ENCODE data around the gene PANX1. TPM values are rescaled to one million over a fixed set of nuclear protein-coding genes. Genes with fewer than 3 reads are reported as not detected.

Gene PANX1
- total and polyA plus RNA-seq, 2 experiments from 2014 or later = 9.5 to 40.8 TPM

- H3K4me1 Mint-ChIP-seq = no peaks in the 10 kb centered on the region
- peaks cover 3% of the 10 kb centered on the region for H3K27me3 Mint-ChIP-seq (ENCODE audit: insufficient read depth, low read depth, poor library complexity)
- Histone ChIP-seq H3K79me2 (replicated peaks; ENCODE audit: insufficient read depth) (no peaks in the 10 kb centered on the region), H3K36me3 (ENCODE audit: insufficient read depth) (no peaks in the 10 kb centered on the region), H3F3A (replicated peaks; ENCODE audit: low read depth) (no peaks in the 10 kb centered on the region), H3K4me3 (no peak overlapping the region), H3K27me3 (ENCODE audit: insufficient read depth) (no peaks in the 10 kb centered on the region), H3K9me2 (ENCODE audit: insufficient read depth) (no peaks in the 10 kb centered on the region), H3K27ac (ENCODE audit: low read depth) (no peak overlapping the region), H3K4me2 (no peak overlapping the region), H4K20me1 (replicated peaks; ENCODE audit: insufficient read depth) (no peaks in the 10 kb centered on the region), H2AFZ (no peak overlapping the region), H3K4me1 (ENCODE audit: insufficient read depth) (no peaks in the 10 kb centered on the region)
- no peak overlapping the region for H3K4me3 Mint-ChIP-seq
- TF ChIP-seq REST (IDR thresholded peaks at IDR 0.05; ENCODE audit: unreplicated experiment) = no peak
- H3K9me3 Mint-ChIP-seq = no peaks in the 10 kb centered on the region
- ATAC-seq = no peak
- no peak for DNase-seq (ENCODE audit: low spot score)
- no peaks in the 10 kb centered on the region for H3K36me3 Mint-ChIP-seq (ENCODE audit: low read depth)
- H3K27ac Mint-ChIP-seq = no peak overlapping the region
These were observed 70.8 kb downstream of the PANX1 start for GRCh38 chr11:94199136-94200130.

- Mint-ChIP-seq H3K4me3 (no peak overlapping the region), H3K36me3 (ENCODE audit: low read depth) (no peaks in the 10 kb centered on the region), H3K4me1 (no peaks in the 10 kb centered on the region), H3K27me3 (ENCODE audit: insufficient read depth, low read depth, poor library complexity) (peaks cover 3% of the 10 kb centered on the region), H3K27ac (no peak overlapping the region), H3K9me3 (no peaks in the 10 kb centered on the region)
- H3K79me2 ChIP-seq (replicated peaks; ENCODE audit: insufficient read depth) = no peaks in the 10 kb centered on the region
- H3K4me3 ChIP-seq = no peak overlapping the region
- no peaks in the 10 kb centered on the region for H3K36me3 ChIP-seq (ENCODE audit: insufficient read depth)
- H3K9me2 ChIP-seq (ENCODE audit: insufficient read depth) = no peaks in the 10 kb centered on the region
- H3F3A ChIP-seq (replicated peaks; ENCODE audit: low read depth) = no peaks in the 10 kb centered on the region
- no peaks in the 10 kb centered on the region for H3K27me3 ChIP-seq (ENCODE audit: insufficient read depth)
- H3K4me2 ChIP-seq = no peak overlapping the region
- H3K27ac ChIP-seq (ENCODE audit: low read depth) = no peak overlapping the region
- no peaks in the 10 kb centered on the region for H4K20me1 ChIP-seq (replicated peaks; ENCODE audit: insufficient read depth)
- DNase-seq (ENCODE audit: low spot score) (no peak), ATAC-seq (no peak)
- no peak overlapping the region for H2AFZ ChIP-seq
- H3K4me1 ChIP-seq (ENCODE audit: insufficient read depth) = no peaks in the 10 kb centered on the region
- TF ChIP-seq EZH2phosphoT487 (IDR thresholded peaks at IDR 0.05; ENCODE audit: unreplicated experiment) (no peak), REST (IDR thresholded peaks at IDR 0.05; ENCODE audit: unreplicated experiment) (no peak), ZNF114 (CRISPR knock-in tag; IDR thresholded peaks at IDR 0.05) (no peak), JUNB (IDR thresholded peaks at IDR 0.05; ENCODE audit: unreplicated experiment) (no peak), POLR2AphosphoS5 (IDR thresholded peaks at IDR 0.05; ENCODE audit: low read depth) (no peak), NANOG (IDR thresholded peaks at IDR 0.05; ENCODE audit: borderline replicate concordance) (no peak)
- TF ChIP-seq, protein P1, sequence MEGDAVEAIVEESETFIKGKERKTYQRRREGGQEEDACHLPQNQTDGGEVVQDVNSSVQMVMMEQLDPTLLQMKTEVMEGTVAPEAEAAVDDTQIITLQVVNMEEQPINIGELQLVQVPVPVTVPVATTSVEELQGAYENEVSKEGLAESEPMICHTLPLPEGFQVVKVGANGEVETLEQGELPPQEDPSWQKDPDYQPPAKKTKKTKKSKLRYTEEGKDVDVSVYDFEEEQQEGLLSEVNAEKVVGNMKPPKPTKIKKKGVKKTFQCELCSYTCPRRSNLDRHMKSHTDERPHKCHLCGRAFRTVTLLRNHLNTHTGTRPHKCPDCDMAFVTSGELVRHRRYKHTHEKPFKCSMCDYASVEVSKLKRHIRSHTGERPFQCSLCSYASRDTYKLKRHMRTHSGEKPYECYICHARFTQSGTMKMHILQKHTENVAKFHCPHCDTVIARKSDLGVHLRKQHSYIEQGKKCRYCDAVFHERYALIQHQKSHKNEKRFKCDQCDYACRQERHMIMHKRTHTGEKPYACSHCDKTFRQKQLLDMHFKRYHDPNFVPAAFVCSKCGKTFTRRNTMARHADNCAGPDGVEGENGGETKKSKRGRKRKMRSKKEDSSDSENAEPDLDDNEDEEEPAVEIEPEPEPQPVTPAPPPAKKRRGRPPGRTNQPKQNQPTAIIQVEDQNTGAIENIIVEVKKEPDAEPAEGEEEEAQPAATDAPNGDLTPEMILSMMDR (conservative IDR thresholded peaks at IDR 0.05; ENCODE audit: low read depth in 2 of 2) = no peak
These were observed 72.4 kb downstream of the PANX1 start for GRCh38 chr11:94201004-94201465.

Measured in GM23338 (cell line).